NB4 (cell line): ENCODE data around the gene ANKRD60.

Experiments
- DNase-seq: peaks from one replicate; pipeline ENCODE4 v3.0.0; 2010; ENCODE audit warnings: low read depth
- H3K4me3 ChIP-seq: one replicate; pipeline ENCODE4 v1.5.1; 2011; ENCODE audit warnings: mild to moderate bottlenecking, low read depth, low read length, moderate library complexity
- CTCF ChIP-seq: IDR thresholded peaks from one replicate; pipeline ENCODE4 v1.5.1; 2012; ENCODE audit warnings: low read depth, low read length
- MAX ChIP-seq: IDR thresholded peaks from 2 replicates; pipeline ENCODE4 v1.6.1; 2011; ENCODE audit warnings: low read depth, low read length
- MYC ChIP-seq: IDR thresholded peaks from 2 replicates; pipeline ENCODE4 v1.6.1; 2011; ENCODE audit warnings: low read depth, low read length
- POLR2A ChIP-seq: IDR thresholded peaks from 2 replicates; pipeline ENCODE4 v1.6.1; 2011; ENCODE audit warnings: mild to moderate bottlenecking; ENCODE audit not compliant: insufficient read length; ENCODE audit errors: extremely low read depth

Gene ANKRD60

GRCh38 chr20:58268936-58269619, 40.6 kb upstream of the ANKRD60 start:
- TF ChIP-seq CTCF = no peak
- no peak for TF ChIP-seq MYC
- TF ChIP-seq POLR2A = no peak
- TF ChIP-seq MAX = no peak
- H3K4me3 ChIP-seq = no peak overlapping the region
- DNase-seq = peak; percentile 41

- no peak overlapping the region for H3K4me3 ChIP-seq
- DNase-seq = no peak
- TF ChIP-seq POLR2A = no peak
Observed at GRCh38 chr20:58268421-58268821, 40.0 kb upstream of the ANKRD60 start.

- TF ChIP-seq CTCF (no peak), POLR2A (no peak), MYC (no peak), MAX (no peak)
- no peak overlapping the region for H3K4me3 ChIP-seq
- no peak for DNase-seq
Observed at GRCh38 chr20:58267389-58268215, 39.1 kb upstream of the ANKRD60 start.

- no peak overlapping the region for H3K4me3 ChIP-seq
- TF ChIP-seq MAX (no peak), MYC (no peak), CTCF (no peak), POLR2A (no peak)
- DNase-seq = no peak
Observed at GRCh38 chr20:58264271-58264670, 35.8 kb upstream of the ANKRD60 start.

- no peak overlapping the region for H3K4me3 ChIP-seq
- TF ChIP-seq MYC = no peak
- DNase-seq = no peak
Observed at GRCh38 chr20:58261660-58262059, 33.2 kb upstream of the ANKRD60 start.

GRCh38 chr20:58260006-58260405, 31.6 kb upstream of the ANKRD60 start:
- DNase-seq = no peak
- TF ChIP-seq MYC (no peak), MAX (no peak), CTCF (no peak), POLR2A (no peak)
- no peak overlapping the region for H3K4me3 ChIP-seq

- H3K4me3 ChIP-seq = no peak overlapping the region
- DNase-seq = peak; percentile 54
- TF ChIP-seq MYC (no peak), CTCF (no peak), MAX (no peak; the same call in 1 of the 2 replicates), POLR2A (no peak)
Observed at GRCh38 chr20:58256842-58257241, 28.4 kb upstream of the ANKRD60 start.
